Thyroid gland (tissue), 4 donors: ENCODE results near the gene HPD. TPM values are rescaled to one million over a fixed set of nuclear protein-coding genes. Genes with fewer than 3 reads are reported as not detected.

Experiments
- DNase-seq, 2 donors: peaks; one replicate each; pipeline ENCODE4 v3.0.0-alpha.2; 2019
- H3K27ac ChIP-seq, 3 donors: fragments of 200-600 bp; sonication (generic); 1 replicate in 2 of 3; 2 replicates in 1 of 3; pipeline ENCODE4 v1.5.1; 2016 to 2019; ENCODE audit warnings: mild to moderate bottlenecking in 1 of 3, moderate library complexity in 1 of 3
- H3K27me3 ChIP-seq: fragments of 200-600 bp; sonication (generic); one replicate; pipeline ENCODE4 v1.5.1; 2019
- H3K36me3 ChIP-seq, 2 donors: fragments of 200-600 bp; sonication (generic); one replicate each; pipeline ENCODE4 v1.5.1; 2016 to 2019
- H3K4me1 ChIP-seq, 2 donors: fragments of 200-600 bp; sonication (generic); one replicate each; pipeline ENCODE4 v1.5.1; 2017 to 2019
- H3K4me3 ChIP-seq, 3 donors: fragments of 200-600 bp; sonication (generic); replicated peaks in 1 of 3; 1 replicate in 2 of 3; 2 replicates in 1 of 3; pipeline ENCODE4 v1.5.1; 2016; ENCODE audit warnings: mild to moderate bottlenecking in 1 of 3
- H3K9me3 ChIP-seq: fragments of 200-600 bp; sonication (generic); one replicate; pipeline ENCODE4 v1.5.1; 2017
- CTCF ChIP-seq, 6 experiments: fragments of 200-600 bp in 3 of 6; fragments of 450-650 bp in 3 of 6; sonication (generic) in 3 of 6; IDR thresholded peaks; one replicate each; pipeline ENCODE4 v1.5.1; 2016 to 2019; ENCODE audit warnings: antibody characterized with exemption in 6 of 6, mild to moderate bottlenecking in 2 of 6, inconsistent platforms in 1 of 6, moderate library complexity in 1 of 6
- POLR2A ChIP-seq, 2 donors: fragments of 450-650 bp; IDR thresholded peaks; one replicate each; pipeline ENCODE4 v1.6.1; 2017; ENCODE audit warnings: antibody characterized with exemption in 2 of 2, mild to moderate bottlenecking in 2 of 2, moderate library complexity in 1 of 2
- WGBS, 2 donors: methylation state at CpG; one replicate each; pipeline ENCODE4 v1.1.5; 2017; 5-methylcytosine and 5-hydroxymethylcytosine counted together
- intact Hi-C: fragments of 100-400 bp; cut with DNase I; formaldehyde crosslinking; loops from one replicate; pipeline ENCODE4 v1.15.1; 2023
- total RNA-seq, 4 donors: library from RNA; depleted of rRNA; stranded (reverse); fragments of >200 nt; gene quantifications; one replicate each; pipeline ENCODE4 v1.2.3, GENCODE V29; 2016

The HPD gene
- total RNA-seq, 4 donors from 2014 or later, result 0.39 to 1.2 (median 0.78) TPM; not detected in 1

GRCh38 chr12:121828826-121829225 lies 29.8 kb downstream of the HPD start:
- H3K27ac ChIP-seq, result no peak overlapping the region
- TF ChIP-seq CTCF (IDR thresholded peaks at IDR 0.05) (no peak), POLR2A (IDR thresholded peaks at IDR 0.05) (no peak)
- intact Hi-C loops, result no loop called here

GRCh38 chr12:121828306-121828705 lies 30.4 kb downstream of the HPD start:
- Histone ChIP-seq H3K27ac (no peak overlapping the region), H3K36me3 (peaks cover 46 to 64% of the 10 kb centered on the region in 2 donors)

More at GRCh38 chr12:121828826-121829225, 29.8 kb downstream of the HPD start:
- H3K4me3 ChIP-seq, result no peak overlapping the region
- DNase-seq, result no peak
- peaks cover 41 to 59% of the 10 kb centered on the region in 2 donors for H3K36me3 ChIP-seq
- WGBS, 2 donors, result 91 to 94% methylated on average over 9 of the region's 9 CpGs
- no peaks in the 10 kb centered on the region for H3K9me3 ChIP-seq
- no peaks in the 10 kb centered on the region for H3K27me3 ChIP-seq
- H3K4me1 ChIP-seq, result no peaks in the 10 kb centered on the region

GRCh38 chr12:121827351-121828099 lies 31.1 kb downstream of the HPD start:
- Histone ChIP-seq H3K27ac (no peak overlapping the region), H3K4me3 (no peak overlapping the region), H3K9me3 (no peaks in the 10 kb centered on the region), H3K4me1 (no peaks in the 10 kb centered on the region), H3K27me3 (no peaks in the 10 kb centered on the region), H3K36me3 (peaks cover 53 to 72% of the 10 kb centered on the region in 2 donors)
- DNase-seq, result no peak
- no peak for TF ChIP-seq POLR2A (IDR thresholded peaks at IDR 0.05)
- TF ChIP-seq CTCF (IDR thresholded peaks at IDR 0.05), result no peak
- intact Hi-C loops, result no loop called here
- WGBS, 2 donors, result 95% methylated on average over 37 to 43 of the region's 48 CpGs

More at GRCh38 chr12:121828306-121828705, 30.4 kb downstream of the HPD start:
- no peaks in the 10 kb centered on the region for H3K9me3 ChIP-seq
- H3K4me1 ChIP-seq, result no peaks in the 10 kb centered on the region
- H3K27me3 ChIP-seq, result no peaks in the 10 kb centered on the region
- no peak overlapping the region for H3K4me3 ChIP-seq
- 94 to 96% methylated on average over 8 of the region's 8 CpGs for WGBS, 2 donors
- intact Hi-C loops, result no loop called here
- TF ChIP-seq POLR2A (IDR thresholded peaks at IDR 0.05) (no peak), CTCF (IDR thresholded peaks at IDR 0.05) (no peak)
- DNase-seq, result no peak

GRCh38 chr12:121826318-121827150 lies 32.1 kb downstream of the HPD start:
- intact Hi-C loops, result no loop called here
- H3K9me3 ChIP-seq, result no peaks in the 10 kb centered on the region
- no peak overlapping the region for H3K27ac ChIP-seq
- DNase-seq, result no peak
- TF ChIP-seq POLR2A (IDR thresholded peaks at IDR 0.05) (no peak), CTCF (IDR thresholded peaks at IDR 0.05) (no peak)
- H3K4me3 ChIP-seq, result no peak overlapping the region
- H3K27me3 ChIP-seq, result no peaks in the 10 kb centered on the region
- no peaks in the 10 kb centered on the region for H3K4me1 ChIP-seq
- WGBS, 2 donors, result 88 to 92% methylated on average over 18 of the region's 18 CpGs
- H3K36me3 ChIP-seq, result peaks cover 54 to 71% of the 10 kb centered on the region in 2 donors
